ENCODE data around the gene ZP2.
"Not testable (repeated sequence)": the region's sequence is repeated elsewhere in the genome, so short reads cannot be mapped to it uniquely, and the experiment has no call there.

ZP2 gene

GRCh38 chr16:21169249-21169981 is 42.0 kb downstream of the ZP2 start:
- DNase-seq, result no peak

- DNase-seq, result no peak
These were observed 43.3 kb downstream of the ZP2 start for GRCh38 chr16:21167929-21168602.

GRCh38 chr16:21167360-21167759 is 44.0 kb downstream of the ZP2 start:
- no peak for DNase-seq

- DNase-seq, result no peak
These were observed 44.8 kb downstream of the ZP2 start for GRCh38 chr16:21166561-21166961.

- no peak for DNase-seq
These were observed 46.7 kb downstream of the ZP2 start for GRCh38 chr16:21164521-21165168.

- no peak for DNase-seq
These were observed 47.8 kb downstream of the ZP2 start for GRCh38 chr16:21163576-21163975.

- no peak for DNase-seq
These were observed 48.7 kb downstream of the ZP2 start for GRCh38 chr16:21162661-21163151.

GRCh38 chr16:21161211-21161610 is 50.2 kb downstream of the ZP2 start:
- no peak for DNase-seq

- no peak for DNase-seq
These were observed 51.1 kb downstream of the ZP2 start for GRCh38 chr16:21160276-21160675.

GRCh38 chr16:21159281-21159951 is 52.0 kb downstream of the ZP2 start:
- peak; percentile 58 for DNase-seq

- peak; percentile 69 for DNase-seq
These were observed 52.9 kb downstream of the ZP2 start, which contains the start of gene LDAF1 for GRCh38 chr16:21158208-21159110. LDAF1 (plus strand) TSS chr16:21158674; CDS start chr16:21161183, 2,509 bp downstream.

GRCh38 chr16:21157632-21158031 is 53.7 kb downstream of the ZP2 start:
- DNase-seq, result no peak

GRCh38 chr16:21156767-21157467 is 54.5 kb downstream of the ZP2 start:
- DNase-seq, result peak; percentile 29

GRCh38 chr16:21156011-21156410 is 55.4 kb downstream of the ZP2 start:
- not testable (repeated sequence) for DNase-seq

- DNase-seq, result not testable (repeated sequence)
These were observed 58.1 kb downstream of the ZP2 start for GRCh38 chr16:21153124-21153729.

- DNase-seq, result not testable (repeated sequence)
These were observed 59.0 kb downstream of the ZP2 start for GRCh38 chr16:21152160-21153030.

- DNase-seq, result peak; percentile 77
These were observed 60.9 kb downstream of the ZP2 start, which contains the start of gene DNAH3 for GRCh38 chr16:21150375-21151001. DNAH3 (minus strand) TSS chr16:21150846; CDS start chr16:21150319, 527 bp downstream.

Data from NCI-H510A (cell line).